Natural killer cell treated with Interleukin-12 subunit alpha and Interleukin-12 subunit beta and Interleukin-15 and Interleukin-18, amount 100 ng/mL, for 72 hours (primary cell): ENCODE results near the gene SLC4A8. TPM values are rescaled to one million over a fixed set of nuclear protein-coding genes. Genes with fewer than 3 reads are reported as not detected.

ENCODE experiments used
- ATAC-seq, 2 donors: fragments of 150-1000 bp; cut with Tn5 transposase in 1 of 2; sonication (Bioruptor Pico), chemical (Tn5 transposase) in 1 of 2; 2 replicates each; pipeline ENCODE4 v1.10.0; 2021
- DNase-seq: peaks from one replicate; pipeline ENCODE4 v3.0.0; 2022; ENCODE audit warnings: low spot score
- H3K27ac Mint-ChIP-seq, 2 donors: 1 replicate in 1 of 2; 2 replicates in 1 of 2; pipeline ENCODE4 v1.8.0; 2022; ENCODE audit warnings: mixed read lengths in 2 of 2, mild to moderate bottlenecking in 1 of 2, moderate library complexity in 1 of 2
- H3K27me3 Mint-ChIP-seq, 2 donors: 1 replicate in 1 of 2; 2 replicates in 1 of 2; pipeline ENCODE4 v1.8.0; 2022; ENCODE audit warnings: mixed read lengths in 2 of 2
- H3K36me3 Mint-ChIP-seq: one replicate; pipeline ENCODE4 v1.8.0; 2022; ENCODE audit warnings: mixed read lengths
- H3K4me1 Mint-ChIP-seq, 2 donors: 1 replicate in 1 of 2; 2 replicates in 1 of 2; pipeline ENCODE4 v1.8.0; 2022; ENCODE audit warnings: low read depth in 2 of 2, mixed read lengths in 2 of 2, mild to moderate bottlenecking in 1 of 2
- H3K4me3 Mint-ChIP-seq: one replicate; pipeline ENCODE4 v1.8.0; 2022; ENCODE audit warnings: mixed read lengths
- H3K9me3 Mint-ChIP-seq: 2 replicates; pipeline ENCODE4 v1.8.0; 2022; ENCODE audit warnings: mixed read lengths
- total RNA-seq, 2 donors: library from RNA; stranded (reverse); gene quantifications; one replicate each; pipeline ENCODE4 v1.2.3, GENCODE V29; 2022

Gene SLC4A8
- total RNA-seq, 2 donors from 2014 or later = 4.3 to 6.3 TPM

DNA sequence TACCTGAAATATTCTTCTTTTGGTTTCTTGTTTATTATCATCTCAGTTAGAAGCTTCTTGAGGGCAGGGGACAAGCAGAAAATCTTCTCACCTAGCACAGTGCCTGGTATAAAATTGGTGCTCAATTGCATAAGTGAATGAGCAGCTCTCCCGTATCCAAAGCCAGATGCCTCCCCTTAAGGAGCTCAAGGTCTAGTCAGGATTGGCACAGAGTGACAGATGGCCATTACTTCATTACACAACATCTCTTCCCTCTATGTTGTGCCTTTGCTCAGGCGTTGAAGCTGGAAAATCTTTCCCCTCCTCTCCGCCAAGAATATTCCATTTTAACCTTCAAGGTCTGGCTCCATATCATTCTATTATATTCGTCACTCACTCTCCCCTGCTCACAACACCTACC lies 3.6 kb downstream of the SLC4A8 start:
- Mint-ChIP-seq H3K27me3 (no peaks in the 10 kb centered on the region), H3K4me3 (no peak overlapping the region), H3K36me3 (no peaks in the 10 kb centered on the region), H3K9me3 (no peaks in the 10 kb centered on the region), H3K27ac (no peak overlapping the region), H3K4me1 (peaks cover 10 to 13% of the 10 kb centered on the region in 2 donors)
- ATAC-seq (no peak), DNase-seq (no peak)

DNA sequence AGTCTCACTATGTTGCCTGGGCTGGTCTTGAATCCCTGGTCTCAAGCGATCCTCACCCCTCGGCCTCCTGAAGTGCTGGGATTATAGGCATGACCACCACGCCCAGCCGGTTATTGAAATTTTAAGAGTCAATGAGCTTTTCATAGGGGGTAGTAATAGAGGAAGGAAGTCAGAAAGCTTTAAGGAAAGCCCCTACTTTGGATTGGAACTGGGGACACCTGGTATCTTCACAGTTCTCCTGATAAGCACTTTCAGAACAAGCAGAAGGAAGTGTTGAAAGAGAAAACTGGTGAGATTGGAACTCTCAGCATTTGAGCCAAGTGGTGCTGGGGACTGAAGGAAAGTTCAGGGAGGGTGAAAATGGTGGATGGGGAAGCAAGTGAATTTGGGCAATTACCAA lies 5.1 kb downstream of the SLC4A8 start:
- H3K27ac Mint-ChIP-seq = no peak overlapping the region

DNA sequence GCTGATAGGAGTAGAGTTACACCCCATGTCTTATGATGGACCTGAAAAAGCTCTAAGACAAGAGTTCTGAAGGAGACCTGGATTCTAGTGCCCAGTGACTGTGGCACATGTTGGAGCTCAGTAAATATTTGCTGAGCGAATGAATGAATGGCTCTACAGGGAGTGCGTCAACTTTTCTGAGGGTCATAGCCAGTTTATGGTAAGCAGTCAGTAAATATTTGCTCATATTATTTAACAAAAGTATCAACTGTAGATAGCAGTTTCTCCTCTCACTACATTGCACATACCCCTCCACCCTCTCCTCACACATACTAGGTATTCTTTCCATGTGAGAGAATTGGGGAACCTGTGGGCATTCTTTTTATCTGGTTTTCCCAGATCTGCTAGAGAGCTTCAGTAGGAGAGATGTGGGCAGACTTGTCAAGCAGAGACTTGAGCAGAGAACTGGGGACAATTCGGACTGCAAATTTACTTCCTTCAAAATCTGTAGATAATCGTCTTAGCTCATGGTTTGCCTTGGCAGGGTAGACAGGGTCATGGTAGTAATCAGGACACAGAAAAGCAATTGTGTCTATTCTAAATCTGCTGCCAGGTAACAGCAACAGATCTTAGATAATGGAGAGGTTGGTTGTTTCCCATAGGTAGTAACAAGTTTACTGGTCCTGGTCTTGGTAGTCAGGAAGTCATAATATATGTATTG lies 5.7 kb downstream of the SLC4A8 start:
- Mint-ChIP-seq H3K27me3 (no peaks in the 10 kb centered on the region), H3K36me3 (no peaks in the 10 kb centered on the region), H3K4me1 (peaks cover 4 to 5% of the 10 kb centered on the region in 2 donors), H3K9me3 (no peaks in the 10 kb centered on the region), H3K27ac (no peak overlapping the region), H3K4me3 (no peak overlapping the region)
- ATAC-seq = no peak
- DNase-seq = no peak

More for the DNA sequence above, 5.1 kb downstream of the SLC4A8 start:
- no peak for ATAC-seq
- no peaks in the 10 kb centered on the region for H3K27me3 Mint-ChIP-seq
- no peaks in the 10 kb centered on the region for H3K9me3 Mint-ChIP-seq
- no peaks in the 10 kb centered on the region for H3K36me3 Mint-ChIP-seq
- no peak for DNase-seq
- peaks cover 6 to 8% of the 10 kb centered on the region in 2 donors for H3K4me1 Mint-ChIP-seq
- no peak overlapping the region for H3K4me3 Mint-ChIP-seq

DNA sequence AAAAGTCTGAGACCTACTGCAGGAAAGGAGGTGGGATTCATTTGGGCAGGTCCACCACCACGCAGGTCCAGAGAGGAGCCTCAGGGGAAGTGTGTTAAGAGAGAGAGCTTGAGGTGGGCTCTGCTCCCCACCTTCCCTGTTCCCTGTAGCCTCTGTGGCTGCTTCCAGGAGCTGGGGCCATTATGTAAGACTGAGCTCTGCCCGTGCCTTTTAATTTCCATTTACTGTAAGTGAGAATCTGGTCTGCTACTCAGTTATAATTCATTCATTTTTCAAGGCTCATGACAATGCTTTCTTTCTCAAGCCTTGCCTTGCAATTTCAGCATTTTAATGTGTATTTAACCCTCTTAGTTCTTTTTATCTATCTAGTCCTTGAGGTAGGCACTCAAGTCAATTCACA lies 8.3 kb downstream of the SLC4A8 start:
- Mint-ChIP-seq H3K4me3 (no peak overlapping the region), H3K27ac (no peak overlapping the region), H3K9me3 (no peaks in the 10 kb centered on the region), H3K36me3 (no peaks in the 10 kb centered on the region), H3K4me1 (no peaks in the 10 kb centered on the region), H3K27me3 (no peaks in the 10 kb centered on the region)
- ATAC-seq (no peak), DNase-seq (no peak)

DNA sequence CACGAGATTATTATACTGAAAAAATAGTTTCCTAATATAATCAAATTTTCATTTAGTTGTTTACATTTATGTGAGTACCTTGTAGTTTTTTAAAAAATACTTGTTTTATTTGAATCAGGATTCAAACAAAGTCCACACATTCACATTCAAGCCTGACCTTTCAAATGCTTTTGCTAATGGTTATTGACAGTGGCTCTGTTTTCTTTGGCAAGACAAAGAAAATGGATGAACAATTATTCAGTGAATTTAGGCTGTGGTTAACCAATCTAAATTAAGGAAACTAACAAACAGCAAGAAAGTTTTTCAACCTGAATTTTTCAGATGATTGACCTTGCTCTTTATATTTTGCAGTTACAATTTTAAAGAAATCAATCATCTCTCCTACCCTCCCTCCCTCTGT lies 9.7 kb downstream of the SLC4A8 start:
- ATAC-seq = no peak
- no peak for DNase-seq
- H3K36me3 Mint-ChIP-seq = no peaks in the 10 kb centered on the region
- H3K27me3 Mint-ChIP-seq = no peaks in the 10 kb centered on the region
- no peak overlapping the region for H3K27ac Mint-ChIP-seq
- no peaks in the 10 kb centered on the region for H3K9me3 Mint-ChIP-seq
- no peak overlapping the region for H3K4me3 Mint-ChIP-seq
- H3K4me1 Mint-ChIP-seq = peaks cover 0 to under 1% of the 10 kb centered on the region in 2 donors

DNA sequence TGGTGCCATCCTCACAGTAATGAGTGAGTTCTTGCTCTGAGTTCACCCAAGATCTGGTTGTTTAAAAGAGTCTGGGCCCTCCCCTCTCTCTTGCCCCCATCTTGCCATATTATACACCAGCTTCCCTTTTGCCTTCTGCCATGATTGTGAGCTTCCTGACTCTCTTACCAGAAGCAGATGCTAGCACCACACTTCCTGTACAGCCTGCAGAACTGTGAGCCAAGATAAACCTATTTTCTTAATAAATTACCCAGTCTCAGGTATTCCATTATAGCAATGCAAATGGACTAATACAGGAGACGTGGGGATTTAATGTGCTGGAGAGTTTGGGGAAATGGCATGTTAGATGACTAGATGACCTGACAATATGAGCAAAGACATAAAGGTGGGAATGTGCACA lies 12.8 kb downstream of the SLC4A8 start:
- no peak for ATAC-seq
- DNase-seq = no peak
- H3K27ac Mint-ChIP-seq = no peak overlapping the region
- no peaks in the 10 kb centered on the region for H3K27me3 Mint-ChIP-seq
- no peak overlapping the region for H3K4me3 Mint-ChIP-seq
- no peaks in the 10 kb centered on the region for H3K9me3 Mint-ChIP-seq
- no peaks in the 10 kb centered on the region for H3K36me3 Mint-ChIP-seq
- peaks cover 3 to 6% of the 10 kb centered on the region in 2 donors for H3K4me1 Mint-ChIP-seq

DNA sequence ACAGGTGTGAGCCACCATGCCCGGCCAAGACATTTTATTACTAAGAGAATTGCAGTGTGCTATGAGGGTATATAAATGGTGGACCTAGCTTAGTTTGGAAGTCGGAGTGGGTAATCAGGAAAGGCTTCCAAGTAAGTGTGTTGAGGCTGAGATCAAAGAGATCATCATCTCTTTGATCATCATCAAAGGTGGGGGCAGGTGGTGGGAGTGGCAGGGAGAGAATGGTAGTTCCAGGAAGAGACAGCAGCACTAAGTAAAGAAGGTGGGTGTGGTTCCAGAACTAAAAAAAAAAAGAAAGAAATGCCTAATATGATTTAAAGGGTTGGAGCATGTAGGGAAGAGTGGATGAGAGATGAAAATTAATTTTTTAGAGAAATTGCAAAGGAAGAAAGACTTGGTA lies 14.7 kb downstream of the SLC4A8 start:
- H3K4me1 Mint-ChIP-seq = peaks cover 3 to 6% of the 10 kb centered on the region in 2 donors
- H3K27ac Mint-ChIP-seq = no peak overlapping the region
- H3K36me3 Mint-ChIP-seq = no peaks in the 10 kb centered on the region
- DNase-seq (no peak), ATAC-seq (no peak)
- H3K4me3 Mint-ChIP-seq = no peak overlapping the region
- no peaks in the 10 kb centered on the region for H3K9me3 Mint-ChIP-seq
- no peaks in the 10 kb centered on the region for H3K27me3 Mint-ChIP-seq

DNA sequence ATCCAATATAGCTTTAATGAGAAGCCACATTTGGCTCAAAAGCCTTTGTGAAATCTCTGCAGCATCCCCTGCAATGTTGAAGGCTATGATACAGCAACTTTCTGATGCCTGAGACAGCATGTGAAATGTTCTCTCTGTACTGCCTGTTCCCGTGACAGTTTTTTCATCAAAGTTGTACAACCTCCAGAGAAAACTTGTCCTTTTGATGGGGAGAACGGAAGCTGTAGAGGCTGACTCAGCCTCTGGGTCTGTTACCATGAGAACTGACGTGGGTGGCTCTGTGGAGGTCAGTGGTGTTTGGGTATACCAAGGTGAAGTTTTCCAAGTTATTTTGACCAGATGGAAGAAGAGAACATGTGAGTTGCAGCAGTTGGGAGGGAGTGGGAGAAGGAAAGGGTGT lies 17.0 kb downstream of the SLC4A8 start:
- no peak for DNase-seq
- Mint-ChIP-seq H3K27ac (no peak overlapping the region), H3K36me3 (no peaks in the 10 kb centered on the region), H3K4me3 (no peak overlapping the region), H3K4me1 (peaks cover 3 to 6% of the 10 kb centered on the region in 2 donors), H3K9me3 (no peaks in the 10 kb centered on the region), H3K27me3 (no peaks in the 10 kb centered on the region)
- no peak for ATAC-seq

DNA sequence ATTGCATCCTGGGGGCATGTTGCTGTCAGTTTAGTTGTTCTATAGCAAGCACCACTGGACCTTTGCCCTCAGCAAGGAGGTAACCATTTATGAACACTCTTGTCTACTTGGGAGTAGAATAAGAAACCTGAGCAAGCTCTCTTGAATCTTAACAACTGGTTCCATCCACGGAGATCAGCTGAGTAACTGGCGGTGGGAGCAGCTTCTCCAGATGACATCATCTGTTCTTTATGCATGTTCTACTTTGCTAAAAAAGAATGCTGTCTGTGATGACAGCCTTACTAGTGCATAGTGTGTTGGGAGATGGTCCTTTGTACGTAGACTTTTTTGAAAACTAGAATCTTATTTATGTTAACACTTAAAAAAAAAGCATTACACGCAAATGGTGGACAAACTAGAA lies 17.7 kb downstream of the SLC4A8 start:
- H3K36me3 Mint-ChIP-seq = no peaks in the 10 kb centered on the region

DNA sequence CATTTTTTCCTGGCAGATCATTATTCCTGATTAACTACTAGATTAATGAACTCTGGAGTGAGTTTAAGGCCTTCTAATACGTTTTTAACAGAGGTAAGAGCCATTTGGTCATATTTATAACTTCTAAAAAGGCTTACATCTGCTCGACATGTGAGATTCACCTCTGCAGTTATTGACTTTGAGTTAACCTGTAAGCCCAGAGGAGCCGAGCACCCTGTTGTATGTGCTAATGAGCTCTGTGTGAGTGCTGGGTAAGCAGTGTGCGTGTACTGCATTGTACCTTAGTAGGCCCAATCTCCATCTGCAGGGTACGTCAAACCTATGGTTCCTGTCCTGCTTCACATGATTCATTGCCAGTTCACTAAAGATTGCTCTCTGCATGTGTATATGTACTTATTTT lies 18.9 kb downstream of the SLC4A8 start:
- ATAC-seq (no peak), DNase-seq (no peak)
- Mint-ChIP-seq H3K4me1 (peaks cover 8 to 13% of the 10 kb centered on the region in 2 donors), H3K27ac (no peak overlapping the region), H3K9me3 (no peaks in the 10 kb centered on the region), H3K4me3 (no peak overlapping the region), H3K27me3 (no peaks in the 10 kb centered on the region), H3K36me3 (no peaks in the 10 kb centered on the region)

More for the DNA sequence above, 17.7 kb downstream of the SLC4A8 start:
- Mint-ChIP-seq H3K4me1 (peaks cover 3 to 6% of the 10 kb centered on the region in 2 donors), H3K27me3 (no peaks in the 10 kb centered on the region), H3K9me3 (no peaks in the 10 kb centered on the region), H3K27ac (no peak overlapping the region), H3K4me3 (no peak overlapping the region)
- ATAC-seq (no peak), DNase-seq (no peak)

DNA sequence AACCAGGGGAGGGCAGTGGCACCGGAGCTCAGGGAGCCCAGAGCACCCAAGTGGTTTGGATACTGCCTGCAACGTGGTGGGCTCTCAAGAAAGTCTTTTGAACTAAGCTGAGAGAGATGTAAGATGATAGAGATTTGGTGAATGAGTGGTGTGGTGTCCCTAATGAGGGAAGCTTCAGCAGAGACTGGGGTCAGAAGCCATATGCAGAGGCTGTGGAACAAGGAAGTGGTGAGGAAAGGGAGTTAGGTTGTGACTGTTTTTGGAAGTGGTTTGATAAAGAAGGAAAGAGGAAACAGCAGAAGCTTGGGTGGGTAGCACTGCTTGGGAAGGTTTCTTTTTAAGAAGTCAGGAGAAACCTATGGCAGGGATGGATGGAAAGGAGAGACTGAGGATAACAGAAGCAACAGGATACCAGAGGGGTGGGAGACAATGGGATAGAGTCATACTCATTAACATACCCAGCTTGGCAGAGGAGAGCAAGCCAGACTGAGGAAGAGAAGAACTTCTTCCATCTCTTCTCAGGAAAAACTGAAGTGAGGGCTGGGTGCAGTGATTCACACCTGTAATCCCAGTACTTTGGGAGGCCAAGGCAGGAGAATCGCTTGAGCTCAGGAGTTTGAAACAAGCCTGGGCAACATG lies 24.1 kb downstream of the SLC4A8 start:
- no peak for DNase-seq
- H3K4me3 Mint-ChIP-seq = no peak overlapping the region
- ATAC-seq = no peak
- peaks cover 7 to 9% of the 10 kb centered on the region in 2 donors for H3K4me1 Mint-ChIP-seq
- H3K27me3 Mint-ChIP-seq = no peaks in the 10 kb centered on the region
- H3K27ac Mint-ChIP-seq = no peak overlapping the region
- no peaks in the 10 kb centered on the region for H3K36me3 Mint-ChIP-seq
- H3K9me3 Mint-ChIP-seq = no peaks in the 10 kb centered on the region

DNA sequence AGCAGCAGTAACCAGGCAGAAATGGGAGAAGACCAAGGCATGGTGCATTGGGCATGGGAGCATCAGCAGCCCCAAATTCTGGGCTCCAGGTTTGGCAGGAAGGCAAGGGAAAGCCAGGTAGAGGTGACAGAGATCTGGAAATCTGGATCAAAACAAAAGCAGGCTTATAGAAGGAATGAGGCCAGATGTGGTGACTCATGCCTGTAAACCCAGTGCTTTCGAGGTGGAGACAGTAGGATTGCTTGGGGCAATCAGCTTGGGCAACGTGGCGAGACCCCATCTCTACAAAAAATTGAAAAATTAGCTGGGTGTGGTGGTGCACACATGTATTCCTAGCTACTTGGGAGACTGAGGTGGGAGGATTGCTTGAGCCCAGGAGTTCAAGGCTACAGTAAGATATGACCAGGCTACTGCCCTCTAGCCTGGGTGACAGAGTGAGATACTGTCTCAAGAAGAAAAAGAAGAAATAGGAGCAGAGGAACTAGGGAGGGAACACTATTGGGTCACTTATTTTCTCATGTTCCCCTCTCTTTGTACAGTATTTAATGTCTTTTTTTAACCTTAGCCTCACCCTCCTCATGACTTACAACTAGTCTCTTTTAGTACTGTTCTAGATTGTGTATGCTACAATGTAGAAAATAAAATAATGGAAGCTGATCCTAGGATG lies 25.1 kb downstream of the SLC4A8 start:
- no peaks in the 10 kb centered on the region for H3K36me3 Mint-ChIP-seq
- no peak overlapping the region for H3K4me3 Mint-ChIP-seq
- DNase-seq (no peak), ATAC-seq (no peak)
- H3K27me3 Mint-ChIP-seq = no peaks in the 10 kb centered on the region
- H3K9me3 Mint-ChIP-seq = no peaks in the 10 kb centered on the region
- H3K4me1 Mint-ChIP-seq = peaks cover 7 to 9% of the 10 kb centered on the region in 2 donors
- H3K27ac Mint-ChIP-seq = no peak overlapping the region

DNA sequence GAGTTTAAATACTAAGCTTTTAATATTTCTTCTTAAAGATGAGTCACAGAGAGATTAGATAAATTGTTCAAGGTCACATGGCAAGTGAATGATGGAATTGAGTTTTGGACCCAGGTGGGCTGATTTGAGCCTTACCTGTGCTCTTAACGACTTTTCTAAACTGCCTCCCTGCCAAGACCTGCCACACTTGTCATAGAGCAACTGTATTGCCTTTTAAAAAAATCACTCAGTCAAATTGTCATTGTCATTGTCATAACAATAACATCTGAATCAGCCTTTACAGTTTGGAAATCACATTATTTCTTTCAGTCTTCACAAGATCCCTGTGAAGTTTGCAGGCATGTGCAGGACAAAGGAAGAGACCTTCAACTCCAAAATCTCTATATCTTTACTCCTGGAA lies 25.7 kb downstream of the SLC4A8 start:
- ATAC-seq = no peak

DNA sequence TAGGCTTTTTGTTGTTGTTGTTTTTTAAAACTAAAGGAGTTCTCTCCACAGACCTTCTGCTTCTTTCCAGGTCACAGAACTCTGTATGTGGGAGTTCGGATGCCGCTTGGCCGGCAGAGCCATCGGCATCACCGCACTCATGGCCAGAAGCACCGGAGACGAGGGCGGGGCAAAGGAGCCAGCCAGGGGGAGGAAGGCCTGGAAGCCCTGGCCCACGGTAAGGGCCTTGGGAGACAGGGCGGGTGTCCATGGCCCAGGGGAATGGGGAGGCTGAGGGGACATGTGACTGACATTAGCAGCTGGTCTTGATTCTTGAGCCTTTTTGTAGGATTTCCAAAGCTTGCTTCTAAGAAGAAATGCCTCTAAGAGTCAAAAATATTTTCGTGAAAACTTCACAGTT lies 26.2 kb downstream of the SLC4A8 start:
- DNase-seq (no peak), ATAC-seq (no peak)
- no peaks in the 10 kb centered on the region for H3K9me3 Mint-ChIP-seq
- no peaks in the 10 kb centered on the region for H3K36me3 Mint-ChIP-seq
- H3K27me3 Mint-ChIP-seq = no peaks in the 10 kb centered on the region
- H3K27ac Mint-ChIP-seq = no peak overlapping the region
- H3K4me3 Mint-ChIP-seq = no peak overlapping the region
- H3K4me1 Mint-ChIP-seq = peaks cover 7 to 9% of the 10 kb centered on the region in 2 donors

More for the DNA sequence above, 25.7 kb downstream of the SLC4A8 start:
- H3K9me3 Mint-ChIP-seq = no peaks in the 10 kb centered on the region
- no peak overlapping the region for H3K4me3 Mint-ChIP-seq
- no peak overlapping the region for H3K27ac Mint-ChIP-seq
- H3K36me3 Mint-ChIP-seq = no peaks in the 10 kb centered on the region
- H3K27me3 Mint-ChIP-seq = no peaks in the 10 kb centered on the region
- DNase-seq = no peak
- H3K4me1 Mint-ChIP-seq = peaks cover 7 to 9% of the 10 kb centered on the region in 2 donors
